PC-9 (cell line): ENCODE results near the gene MRPL48.

Source experiments
- EZH2 ChIP-seq: fragments of 200-600 bp; sonication (generic); IDR thresholded peaks from 2 replicates; pipeline ENCODE4 v1.8.0; 2017; ENCODE audit warnings: antibody characterized with exemption, low read depth
- TF ChIP-seq, protein P1 (sequence below): fragments of 200-600 bp; sonication (generic); conservative IDR thresholded peaks from 2 replicates; pipeline ENCODE4 v1.6.1; 2017; ENCODE audit warnings: mixed run types, antibody characterized with exemption, mild to moderate bottlenecking, moderate library complexity

DNA sequence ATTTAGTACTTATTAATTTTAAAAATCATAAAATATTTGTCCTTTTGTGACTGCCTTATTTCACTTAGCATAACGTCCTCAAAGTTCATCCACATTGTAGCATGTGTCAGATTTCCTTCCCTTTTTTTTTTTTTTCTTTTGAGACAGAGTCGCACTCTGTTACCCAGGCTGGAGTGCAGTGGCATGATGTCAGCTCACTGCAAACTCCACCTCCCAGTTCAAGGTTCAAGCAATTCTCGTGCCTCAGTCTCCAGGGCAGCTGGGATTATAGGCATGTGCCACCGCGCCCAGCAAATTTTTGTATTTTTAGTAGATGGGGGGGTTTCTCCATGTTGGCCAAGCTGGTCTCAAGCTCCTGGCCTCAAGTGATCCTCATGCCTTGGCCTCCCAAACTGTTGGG is 37.4 kb upstream of the MRPL48 start:
- TF ChIP-seq, protein P1, sequence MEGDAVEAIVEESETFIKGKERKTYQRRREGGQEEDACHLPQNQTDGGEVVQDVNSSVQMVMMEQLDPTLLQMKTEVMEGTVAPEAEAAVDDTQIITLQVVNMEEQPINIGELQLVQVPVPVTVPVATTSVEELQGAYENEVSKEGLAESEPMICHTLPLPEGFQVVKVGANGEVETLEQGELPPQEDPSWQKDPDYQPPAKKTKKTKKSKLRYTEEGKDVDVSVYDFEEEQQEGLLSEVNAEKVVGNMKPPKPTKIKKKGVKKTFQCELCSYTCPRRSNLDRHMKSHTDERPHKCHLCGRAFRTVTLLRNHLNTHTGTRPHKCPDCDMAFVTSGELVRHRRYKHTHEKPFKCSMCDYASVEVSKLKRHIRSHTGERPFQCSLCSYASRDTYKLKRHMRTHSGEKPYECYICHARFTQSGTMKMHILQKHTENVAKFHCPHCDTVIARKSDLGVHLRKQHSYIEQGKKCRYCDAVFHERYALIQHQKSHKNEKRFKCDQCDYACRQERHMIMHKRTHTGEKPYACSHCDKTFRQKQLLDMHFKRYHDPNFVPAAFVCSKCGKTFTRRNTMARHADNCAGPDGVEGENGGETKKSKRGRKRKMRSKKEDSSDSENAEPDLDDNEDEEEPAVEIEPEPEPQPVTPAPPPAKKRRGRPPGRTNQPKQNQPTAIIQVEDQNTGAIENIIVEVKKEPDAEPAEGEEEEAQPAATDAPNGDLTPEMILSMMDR, result no peak
- no peak for TF ChIP-seq EZH2
